Measurements from ENCODE around the gene UBLCP1.

UBLCP1 gene

GRCh38 chr5:159310511-159310910 lies 47.4 kb downstream of the UBLCP1 start:
- DNase-seq (ENCODE audit: low read depth, low spot score), result no peak

- DNase-seq (ENCODE audit: low read depth, low spot score), result no peak
These were observed 48.0 kb downstream of the UBLCP1 start for GRCh38 chr5:159311063-159311462.

DNA sequence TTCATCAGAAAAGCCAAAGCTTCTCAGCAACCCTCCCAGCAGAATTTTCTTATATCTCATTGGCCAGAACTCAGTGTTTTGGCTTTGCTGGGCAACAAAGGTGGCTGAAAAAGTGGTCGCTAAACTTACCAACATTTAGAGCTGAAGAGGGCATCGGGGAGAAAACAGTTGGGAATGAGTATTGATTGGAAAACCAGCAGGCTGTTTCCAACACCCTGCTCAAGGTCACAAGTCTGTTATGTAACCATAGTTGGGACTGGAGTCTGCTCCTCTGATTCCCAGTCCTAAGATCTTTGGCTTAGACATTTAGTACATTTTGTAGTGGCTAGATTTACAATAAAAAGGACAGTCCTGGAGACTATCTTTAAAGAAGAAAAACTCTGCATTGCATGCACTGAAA lies 50.1 kb downstream of the UBLCP1 start:
- no peak for DNase-seq (ENCODE audit: low read depth, low spot score)

DNA sequence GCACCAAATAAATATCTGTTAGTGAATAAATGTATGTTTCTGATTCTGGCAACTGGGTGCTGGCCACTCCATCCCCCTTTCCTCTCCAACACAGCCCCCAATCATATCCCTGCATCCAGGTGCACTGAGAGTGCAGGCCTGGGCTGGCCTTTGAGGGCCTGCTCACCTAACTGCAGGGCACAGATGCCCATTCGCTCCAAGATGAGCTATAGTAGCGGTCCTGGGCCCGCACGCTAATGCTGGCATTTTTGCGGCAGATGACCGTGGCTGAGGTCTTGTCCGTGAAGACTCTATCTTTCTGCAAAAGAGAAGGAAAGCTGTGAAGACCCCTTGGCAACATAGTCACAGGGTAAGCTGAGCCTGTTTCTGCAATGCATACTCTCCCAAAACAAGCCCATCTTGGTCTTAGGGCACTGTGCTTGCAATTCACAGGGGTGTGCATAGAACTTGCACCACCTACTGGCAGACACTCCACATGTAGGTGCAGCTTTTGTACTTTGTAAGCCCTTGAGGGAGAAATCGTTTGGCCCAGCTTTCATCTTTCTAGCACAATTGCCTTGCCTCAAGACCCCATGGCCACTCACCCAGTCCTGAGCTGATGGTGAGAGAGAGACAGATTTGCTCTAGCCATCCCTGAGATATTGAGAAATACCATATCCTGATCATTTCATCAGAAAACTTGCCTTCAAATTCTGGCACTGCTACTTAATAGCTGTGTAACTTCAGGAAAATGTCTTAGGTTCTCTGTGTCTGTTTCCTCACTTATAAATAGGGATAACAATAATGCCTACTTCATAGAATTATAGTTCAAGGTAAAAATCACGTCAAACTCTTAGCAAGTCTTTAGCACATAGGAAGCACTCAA lies 53.7 kb downstream of the UBLCP1 start:
- DNase-seq (ENCODE audit: low read depth, low spot score), result no peak

DNA sequence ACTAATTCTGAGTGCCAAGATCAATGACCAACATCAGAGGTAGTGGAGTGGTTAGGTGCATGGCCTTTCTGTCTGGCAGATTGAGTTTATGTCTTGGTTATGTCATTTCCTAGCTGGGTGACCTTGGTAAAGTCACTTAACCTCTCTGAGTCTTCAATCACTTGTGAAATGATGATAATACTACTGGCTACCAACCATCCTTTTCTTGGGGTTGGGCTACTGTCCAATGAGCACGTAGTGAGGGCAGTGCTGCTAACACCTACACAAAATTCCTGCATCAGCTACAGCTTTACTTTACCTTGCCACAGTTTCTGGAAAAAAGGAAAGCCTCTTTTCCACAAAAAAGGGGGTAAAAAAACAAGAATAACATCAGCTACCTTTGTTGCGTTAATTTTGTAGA lies 54.8 kb downstream of the UBLCP1 start:
- no peak for DNase-seq (ENCODE audit: low read depth, low spot score)

DNA sequence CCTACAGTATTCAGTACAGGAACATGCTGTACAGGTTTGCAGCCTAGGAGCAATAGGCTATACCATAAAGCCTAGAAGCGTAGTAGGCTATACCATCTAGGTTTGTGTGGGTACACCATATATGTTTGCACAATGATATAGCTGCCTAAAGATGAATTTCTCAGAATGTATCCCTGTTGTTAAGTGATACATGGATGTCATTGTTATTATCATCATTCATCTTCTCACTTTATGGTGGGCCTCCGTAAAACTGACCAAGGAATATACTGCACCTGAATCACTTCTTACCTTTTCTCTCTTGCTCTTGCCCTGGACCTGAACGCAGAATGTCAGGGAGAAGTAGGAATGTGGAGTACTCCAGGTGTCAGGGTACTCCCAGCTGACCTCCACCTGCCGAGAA lies 55.4 kb downstream of the UBLCP1 start:
- DNase-seq (ENCODE audit: low read depth, low spot score), result no peak

- DNase-seq (ENCODE audit: low read depth, low spot score), result no peak
These were observed 56.3 kb downstream of the UBLCP1 start for GRCh38 chr5:159319363-159319762.

DNA sequence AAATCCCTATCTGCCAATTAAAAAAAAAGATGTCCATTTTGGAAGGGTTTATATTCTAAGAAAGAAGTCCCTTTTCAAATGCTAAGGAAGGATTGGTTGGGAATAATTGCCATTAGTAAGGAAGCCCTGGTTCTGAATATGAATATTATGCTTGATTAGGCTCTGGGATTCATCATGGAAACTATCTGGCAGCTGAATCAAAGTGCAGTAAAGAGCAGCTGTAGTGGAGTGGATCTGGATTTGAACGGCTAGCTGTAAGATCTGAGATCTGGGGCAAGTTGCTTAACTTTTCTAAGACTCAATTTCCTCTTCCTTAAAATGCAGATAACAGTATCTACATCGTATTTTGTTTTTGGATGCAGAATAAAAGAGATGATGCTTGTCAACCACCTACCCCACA lies 56.7 kb downstream of the UBLCP1 start:
- DNase-seq (ENCODE audit: low read depth, low spot score), result no peak

DNA sequence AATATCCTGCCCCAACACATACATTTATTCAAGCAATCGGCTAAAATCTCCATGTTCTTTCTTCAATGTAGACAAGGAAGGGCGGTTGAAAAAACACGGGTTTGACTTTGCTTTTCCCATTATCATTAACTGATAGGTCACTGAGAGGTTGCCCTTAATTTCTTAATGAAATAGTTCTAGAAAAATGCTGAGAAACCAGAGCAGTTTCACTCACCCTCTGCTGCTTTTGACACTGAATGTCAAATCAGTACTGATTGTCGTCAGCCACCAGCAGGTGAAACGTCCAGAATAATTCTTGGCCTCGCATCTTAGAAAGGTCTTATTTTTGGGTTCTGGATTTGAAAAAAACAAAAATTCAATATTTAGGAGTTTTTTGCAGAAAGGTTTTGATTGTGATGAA lies 59.1 kb downstream of the UBLCP1 start:
- DNase-seq (ENCODE audit: low read depth, low spot score), result no peak

- DNase-seq (ENCODE audit: low read depth, low spot score), result no peak
These were observed 61.1 kb downstream of the UBLCP1 start for GRCh38 chr5:159324102-159324755.

- DNase-seq (ENCODE audit: low read depth, low spot score), result no peak
These were observed 61.9 kb downstream of the UBLCP1 start for GRCh38 chr5:159324986-159325385.

DNA sequence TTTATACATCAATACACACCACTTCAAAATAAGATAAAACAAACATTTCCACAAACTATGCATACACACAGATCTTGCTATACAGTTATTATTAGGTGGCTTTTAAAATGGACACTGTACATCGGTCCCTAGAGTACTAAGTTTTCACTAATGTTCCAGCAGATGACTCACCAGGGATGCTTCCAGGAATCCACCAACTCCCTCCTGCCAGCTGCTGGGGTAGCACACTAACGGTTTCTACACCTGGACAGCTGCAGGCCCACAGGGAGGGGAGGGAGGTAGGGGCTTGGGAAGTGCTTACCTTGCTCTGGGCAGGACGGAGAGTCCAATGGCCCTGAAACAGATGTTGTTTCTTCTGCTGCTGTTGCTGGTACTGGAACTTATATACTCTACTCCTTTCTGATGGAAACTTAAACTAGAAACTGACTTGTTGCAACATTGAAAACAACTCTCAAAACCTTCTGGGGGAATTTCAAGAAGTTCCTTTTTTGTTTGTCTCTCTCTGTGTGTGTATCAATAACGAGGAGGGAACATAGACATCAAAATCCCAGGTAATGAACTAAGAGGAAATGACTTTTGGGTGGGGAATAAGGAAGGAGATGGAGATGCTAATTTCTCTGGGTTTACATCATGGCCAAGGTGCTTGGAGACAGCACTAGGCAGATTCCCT lies 67.2 kb downstream of the UBLCP1 start, which contains the start of gene IL12B:
Gene IL12B, minus strand, starts transcription at position 357 of the 670 bp plus-strand sequence. CDS start 3,705 bp downstream, outside the sequence.
- no peak for DNase-seq (ENCODE audit: low read depth, low spot score)

DNA sequence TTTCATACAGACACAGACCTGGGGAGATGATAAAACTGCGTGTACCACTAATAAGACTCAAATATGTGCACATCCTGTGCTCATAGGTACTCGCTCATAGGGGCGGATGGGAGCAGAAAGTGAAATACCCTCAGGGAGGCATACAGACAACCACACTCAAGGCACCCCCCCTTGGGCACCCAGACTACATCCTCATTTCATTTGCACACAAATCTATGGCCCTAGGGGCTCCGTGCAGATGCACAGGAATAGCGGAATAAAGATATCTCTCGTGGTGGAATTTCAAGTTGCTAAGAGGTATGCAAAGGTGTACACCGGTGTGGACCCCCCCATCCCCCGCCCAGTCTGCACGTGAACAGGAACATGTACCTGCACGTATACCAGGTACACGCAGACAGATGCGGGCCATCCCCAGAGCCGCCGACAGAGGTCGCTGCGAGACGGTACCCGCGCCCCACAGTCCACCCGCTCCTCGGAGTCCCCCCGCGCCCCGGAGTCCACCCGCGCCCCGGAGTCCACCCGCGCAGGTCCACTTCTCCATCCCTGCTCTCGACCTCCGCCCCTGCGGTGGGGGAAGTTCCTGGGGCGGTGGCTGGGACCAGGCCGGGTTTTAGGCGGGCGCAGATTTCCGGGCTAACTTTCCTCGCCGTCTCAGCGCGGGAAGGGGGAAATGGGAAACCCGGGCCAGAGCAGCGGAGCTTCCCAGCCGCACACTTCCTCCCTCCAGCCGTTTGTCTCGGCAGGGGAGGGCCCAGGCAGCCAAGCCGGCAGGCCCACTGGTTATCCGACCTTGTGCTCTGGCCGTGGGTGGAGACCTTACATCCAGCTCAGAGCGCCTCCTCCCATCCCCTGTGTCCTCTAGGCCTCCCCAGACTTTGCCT lies 68.2 kb downstream of the UBLCP1 start:
- DNase-seq (ENCODE audit: low read depth, low spot score), result no peak

DNA sequence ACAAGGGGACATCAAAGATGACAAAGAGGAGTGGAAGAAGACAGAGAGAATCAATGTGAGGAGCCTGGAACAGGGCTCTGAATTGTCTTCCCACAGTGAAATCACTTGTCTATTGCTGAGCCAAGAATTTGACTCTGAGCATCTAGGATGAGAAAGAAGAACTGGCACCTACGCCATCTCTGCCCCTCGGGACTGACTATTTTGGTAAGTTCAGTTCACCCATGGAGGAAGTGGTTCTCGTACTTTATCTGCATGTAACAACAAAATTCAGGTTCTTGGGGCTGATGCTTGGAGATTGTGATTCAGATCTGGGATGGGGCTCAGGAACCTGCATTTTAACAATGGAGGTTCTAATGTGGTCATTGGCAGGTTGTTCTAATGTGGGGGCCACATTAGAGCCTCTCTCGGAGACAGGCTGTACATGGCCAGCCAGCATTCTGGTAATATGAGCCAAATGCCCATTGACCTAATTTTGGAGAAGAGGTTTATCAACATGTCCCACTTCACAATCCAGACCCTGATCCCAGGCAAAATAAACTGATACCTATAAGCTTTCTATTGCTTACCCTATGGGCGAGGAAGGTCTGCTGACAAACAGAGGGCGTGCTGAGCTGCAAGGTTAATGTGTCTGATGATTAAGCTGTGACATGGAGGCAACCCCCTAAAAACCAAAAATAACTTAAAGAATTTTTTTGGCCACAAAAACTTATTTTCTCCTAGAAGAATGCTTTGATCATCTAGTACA lies 69.9 kb downstream of the UBLCP1 start:
- DNase-seq (ENCODE audit: low read depth, low spot score), result no peak

- DNase-seq (ENCODE audit: low read depth, low spot score), result no peak
These were observed 70.4 kb downstream of the UBLCP1 start for GRCh38 chr5:159333545-159333925.
